GM23248 (cell line): ENCODE measurements around the gene RBM47. TPM values are rescaled to one million over a fixed set of nuclear protein-coding genes. Genes with fewer than 3 reads are reported as not detected.
"Not testable (repeated sequence)": the region's sequence is repeated elsewhere in the genome, so short reads cannot be mapped to it uniquely, and the experiment has no call there.

Experiments used
- DNase-seq: peaks from one replicate; pipeline ENCODE4 v3.0.0-alpha.2; 2015
- H2AFZ ChIP-seq: fragments of 200-600 bp; sonication (generic); 2 replicates; pipeline ENCODE4 v1.6.1; 2016; ENCODE audit warnings: antibody characterized with exemption
- H3F3A ChIP-seq: fragments of 200-600 bp; sonication (generic); 2 replicates; pipeline ENCODE4 v1.6.1; 2016; ENCODE audit warnings: mild to moderate bottlenecking, antibody characterized with exemption, mixed run types; ENCODE audit not compliant: insufficient read depth
- H3K27ac ChIP-seq: fragments of 200-600 bp; sonication (generic); 2 replicates; pipeline ENCODE4 v1.5.1; 2016; ENCODE audit warnings: mild to moderate bottlenecking
- H3K27me3 ChIP-seq: fragments of 200-600 bp; sonication (generic); replicated peaks from 2 replicates; pipeline ENCODE4 v1.6.1; 2016; ENCODE audit warnings: mild to moderate bottlenecking; ENCODE audit not compliant: insufficient read depth
- H3K36me3 ChIP-seq: fragments of 200-600 bp; sonication (generic); 2 replicates; pipeline ENCODE4 v1.6.1; 2016; ENCODE audit warnings: low read depth, mild to moderate bottlenecking
- H3K4me1 ChIP-seq: fragments of 200-600 bp; sonication (generic); 2 replicates; pipeline ENCODE4 v1.6.1; 2016; ENCODE audit warnings: mild to moderate bottlenecking; ENCODE audit not compliant: insufficient read depth
- H3K4me2 ChIP-seq: fragments of 200-600 bp; sonication (generic); one replicate; pipeline ENCODE4 v1.6.1; 2016; ENCODE audit warnings: mild to moderate bottlenecking; ENCODE audit not compliant: unreplicated experiment
- H3K4me3 ChIP-seq: fragments of 200-600 bp; sonication (generic); 2 replicates; pipeline ENCODE4 v1.5.1; 2016; ENCODE audit warnings: mild to moderate bottlenecking
- H3K79me2 ChIP-seq: fragments of 200-600 bp; sonication (generic); 2 replicates; pipeline ENCODE4 v1.6.1; 2016; ENCODE audit warnings: mild to moderate bottlenecking; ENCODE audit not compliant: insufficient read depth
- H3K9ac ChIP-seq: fragments of 200-600 bp; sonication (generic); 2 replicates; pipeline ENCODE4 v1.6.1; 2016; ENCODE audit warnings: mild to moderate bottlenecking
- H3K9me2 ChIP-seq: fragments of 200-600 bp; sonication (generic); 2 replicates; pipeline ENCODE4 v1.6.1; 2016; ENCODE audit warnings: mixed run types, mild to moderate bottlenecking, moderate library complexity; ENCODE audit not compliant: insufficient read depth
- H3K9me3 ChIP-seq: fragments of 200-600 bp; sonication (generic); one replicate; pipeline ENCODE4 v1.6.1; 2017; ENCODE audit warnings: low read depth
- H4K20me1 ChIP-seq: fragments of 200-600 bp; sonication (generic); 2 replicates; pipeline ENCODE4 v1.6.0; 2016; ENCODE audit not compliant: insufficient read depth
- EZH2 ChIP-seq: fragments of 200-600 bp; sonication (generic); IDR thresholded peaks from 2 replicates; pipeline ENCODE4 v1.6.1; 2018; ENCODE audit warnings: antibody characterized with exemption, mild to moderate bottlenecking; ENCODE audit not compliant: insufficient read depth, poor library complexity, severe bottlenecking
- EZH2phosphoT487 ChIP-seq: fragments of 200-600 bp; sonication (generic); IDR thresholded peaks from 2 replicates; pipeline ENCODE4 v1.6.1; 2018; ENCODE audit warnings: antibody characterized with exemption, moderate library complexity, mild to moderate bottlenecking, low read depth; ENCODE audit not compliant: insufficient read depth
- WGBS, 2 experiments: methylation state at CpG; one replicate each; pipeline ENCODE4 v1.1.6; 2015 to 2017; ENCODE audit warnings: low lambda C conversion rate in 2 of 2, low coverage in 1 of 2; ENCODE audit errors: missing lambda C conversion rate in 2 of 2; 5-methylcytosine and 5-hydroxymethylcytosine counted together
- in situ Hi-C: fragments of 300-500 bp; cut with MboI; formaldehyde crosslinking; loops from 2 replicates; pipeline ENCODE4 v1.15.0; 2020
- polyA plus RNA-seq: library from polyadenylated mRNA; unstranded; fragments of >200 nt; fragmentation: Nextera tagmentation; extraction: Ambion mirVana; gene quantifications from 2 replicates; pipeline ENCODE4 v1.2.1, GENCODE V29; 2016
- total RNA-seq: library from RNA; depleted of rRNA; stranded (reverse); fragments of >200 nt; shearing (Covaris generic); gene quantifications from 2 replicates; pipeline ENCODE4 v1.2.3, GENCODE V29; 2014

Gene RBM47
- total and polyA plus RNA-seq, 2 experiments from 2014 or later: 0.70 to 1.3 TPM

DNA sequence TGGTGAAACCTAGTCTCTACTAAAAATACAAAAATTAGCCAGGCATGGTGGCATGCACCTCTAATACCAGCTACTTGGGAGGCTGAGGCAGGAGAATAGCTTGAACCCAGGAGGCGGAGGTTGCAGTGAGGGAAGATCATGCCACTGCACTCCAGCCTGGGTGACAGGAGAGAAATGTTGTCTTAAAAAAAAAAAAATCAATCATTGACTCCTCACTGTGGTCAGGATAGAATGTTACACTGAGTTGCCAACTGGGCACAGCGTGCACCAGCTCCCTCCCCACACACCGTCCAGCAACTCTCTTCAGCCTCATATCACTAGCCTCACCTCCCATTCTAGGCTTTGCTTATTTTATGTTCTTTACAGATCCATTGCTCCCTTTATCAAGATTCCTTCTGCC lies 215.0 kb downstream of the RBM47 start:
- Histone ChIP-seq H3K27ac (no peak overlapping the region), H3K9me3 (no peaks in the 10 kb centered on the region), H3F3A (no peaks in the 10 kb centered on the region), H3K79me2 (no peaks in the 10 kb centered on the region), H3K36me3 (no peaks in the 10 kb centered on the region), H3K4me1 (no peaks in the 10 kb centered on the region), H2AFZ (no peak overlapping the region), H3K27me3 (no peaks in the 10 kb centered on the region; the same call in 1 of the 2 replicates), H3K4me3 (no peak overlapping the region), H4K20me1 (no peaks in the 10 kb centered on the region), H3K9ac (no peak overlapping the region), H3K9me2 (no peaks in the 10 kb centered on the region), H3K4me2 (no peak overlapping the region)
- 60 to 64% methylated on average over 3 of the region's 3 CpGs for WGBS, 2 experiments
- TF ChIP-seq EZH2 (no peak), EZH2phosphoT487 (no peak)
- in situ Hi-C loops: no loop called here
- no peak for DNase-seq

DNA sequence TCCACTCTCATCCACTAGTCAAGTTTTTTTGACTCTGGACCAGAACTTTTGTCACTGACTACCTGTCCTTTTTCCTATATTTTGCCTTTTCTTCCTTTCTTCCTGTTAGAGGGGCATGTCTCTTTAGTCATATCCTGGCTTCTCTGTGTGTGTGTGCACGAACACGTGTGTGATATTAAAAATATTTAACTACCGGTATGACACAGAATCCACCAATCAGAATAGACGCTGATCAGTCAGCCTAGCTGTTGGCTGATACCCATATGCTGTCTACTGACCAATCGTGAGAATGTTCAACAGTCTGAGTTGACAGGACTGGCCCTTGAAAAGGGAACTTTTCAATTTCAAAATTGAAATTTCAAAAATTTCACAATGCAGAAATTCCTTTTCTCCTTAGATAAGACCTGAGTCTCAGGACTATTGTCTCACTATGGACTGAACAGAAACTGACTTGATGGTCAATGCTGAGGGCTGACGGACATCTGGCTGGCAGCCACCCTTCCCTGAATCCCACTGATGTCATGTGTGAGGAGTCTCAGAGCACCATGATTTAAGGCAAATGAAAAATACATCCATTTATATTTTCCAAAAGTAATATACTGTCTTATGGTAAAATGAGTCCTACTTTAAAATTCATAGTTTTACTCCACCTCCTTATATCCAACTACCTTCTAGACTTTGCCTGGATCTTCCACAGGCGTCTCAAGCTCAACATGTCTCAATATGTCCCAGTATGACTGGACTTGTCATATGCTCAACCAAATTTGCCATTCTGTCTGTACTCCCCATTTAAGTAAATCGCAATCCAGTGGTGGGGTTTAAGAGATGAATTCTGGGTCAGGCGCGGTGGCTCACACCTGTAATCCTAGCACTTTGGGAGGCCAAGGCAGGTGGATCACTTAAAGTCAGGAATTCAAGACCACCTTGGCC lies 216.5 kb downstream of the RBM47 start:
- Histone ChIP-seq H4K20me1 (no peaks in the 10 kb centered on the region), H3K4me3 (no peak overlapping the region), H3K79me2 (no peaks in the 10 kb centered on the region), H3K9me2 (no peaks in the 10 kb centered on the region), H3K4me1 (no peaks in the 10 kb centered on the region), H2AFZ (no peak overlapping the region), H3K9ac (no peak overlapping the region), H3K27me3 (no peaks in the 10 kb centered on the region; the same call in 1 of the 2 replicates), H3K27ac (no peak overlapping the region), H3F3A (no peaks in the 10 kb centered on the region), H3K36me3 (no peaks in the 10 kb centered on the region), H3K9me3 (no peaks in the 10 kb centered on the region), H3K4me2 (no peak overlapping the region)
- DNase-seq: no peak
- in situ Hi-C loops: no loop called here
- 65 to 68% methylated on average over 10 of the region's 10 CpGs for WGBS, 2 experiments
- no peak for TF ChIP-seq EZH2phosphoT487
- no peak for TF ChIP-seq EZH2

DNA sequence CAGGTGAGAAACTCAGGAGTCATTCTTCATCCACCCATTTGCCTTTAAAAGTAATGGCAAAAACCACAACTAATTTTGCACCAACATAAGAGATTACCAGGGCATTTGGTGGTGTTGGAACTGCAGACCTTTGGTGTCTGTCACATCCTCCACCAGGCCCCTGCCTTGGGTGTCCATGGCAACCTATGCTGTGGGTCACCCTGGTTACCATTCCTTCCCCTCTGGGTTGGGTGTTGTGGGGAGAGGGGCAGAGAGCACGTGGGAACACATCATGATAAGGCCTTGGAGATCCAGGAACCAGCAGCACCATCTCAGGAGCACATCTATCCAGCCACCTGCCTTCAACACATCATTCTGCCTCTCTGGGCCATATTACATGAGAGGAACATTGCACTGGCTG lies 217.3 kb downstream of the RBM47 start:
- TF ChIP-seq EZH2phosphoT487 (no peak), EZH2 (no peak)
- in situ Hi-C loops: no loop called here
- WGBS, 2 experiments: 6 to 15% methylated on average over 1 of the region's 1 CpG

DNA sequence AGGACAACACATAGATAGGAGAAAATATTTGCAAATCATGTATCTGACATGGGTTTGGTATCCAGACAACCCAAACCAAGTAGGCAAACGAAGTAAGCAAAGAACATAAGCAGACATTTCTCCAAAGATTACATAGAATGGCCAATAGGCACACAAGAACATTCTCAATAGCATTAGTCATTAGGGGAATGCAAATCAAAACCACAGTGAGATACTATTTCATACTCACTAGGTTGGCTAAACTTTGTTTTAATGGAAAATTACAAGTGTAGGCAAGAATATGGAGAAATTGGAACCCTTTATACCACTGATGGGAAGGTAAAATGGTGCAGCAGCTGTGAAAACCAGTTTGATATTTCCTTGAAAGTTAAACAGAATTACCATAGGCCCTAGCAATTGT lies 219.8 kb downstream of the RBM47 start:
- H3K9me3 ChIP-seq: no peaks in the 10 kb centered on the region
- 7 to 11% methylated on average over 1 of the region's 1 CpG for WGBS, 2 experiments
- no peak overlapping the region for H3K4me2 ChIP-seq
- no peak overlapping the region for H3K4me3 ChIP-seq
- in situ Hi-C loops: no loop called here
- no peak overlapping the region for H3K27ac ChIP-seq
- H3K27me3 ChIP-seq: no peaks in the 10 kb centered on the region; the same call in 1 of the 2 replicates
- H3K9me2 ChIP-seq: no peaks in the 10 kb centered on the region
- DNase-seq: peak; percentile 33
- H3K4me1 ChIP-seq: no peaks in the 10 kb centered on the region
- no peaks in the 10 kb centered on the region for H3F3A ChIP-seq
- no peak overlapping the region for H3K9ac ChIP-seq
- H3K79me2 ChIP-seq: no peaks in the 10 kb centered on the region
- H2AFZ ChIP-seq: no peak overlapping the region
- H3K36me3 ChIP-seq: no peaks in the 10 kb centered on the region
- H4K20me1 ChIP-seq: no peaks in the 10 kb centered on the region
- TF ChIP-seq EZH2phosphoT487 (no peak), EZH2 (no peak)

More for the DNA sequence above, 217.3 kb downstream of the RBM47 start:
- Histone ChIP-seq H3K4me1 (no peaks in the 10 kb centered on the region), H4K20me1 (no peaks in the 10 kb centered on the region), H3K27me3 (no peaks in the 10 kb centered on the region; the same call in 1 of the 2 replicates), H3K4me3 (no peak overlapping the region), H3K9ac (no peak overlapping the region), H3K36me3 (no peaks in the 10 kb centered on the region), H3K9me3 (no peaks in the 10 kb centered on the region), H3F3A (no peaks in the 10 kb centered on the region), H2AFZ (no peak overlapping the region), H3K4me2 (no peak overlapping the region), H3K27ac (no peak overlapping the region), H3K79me2 (no peaks in the 10 kb centered on the region), H3K9me2 (no peaks in the 10 kb centered on the region)
- no peak for DNase-seq

DNA sequence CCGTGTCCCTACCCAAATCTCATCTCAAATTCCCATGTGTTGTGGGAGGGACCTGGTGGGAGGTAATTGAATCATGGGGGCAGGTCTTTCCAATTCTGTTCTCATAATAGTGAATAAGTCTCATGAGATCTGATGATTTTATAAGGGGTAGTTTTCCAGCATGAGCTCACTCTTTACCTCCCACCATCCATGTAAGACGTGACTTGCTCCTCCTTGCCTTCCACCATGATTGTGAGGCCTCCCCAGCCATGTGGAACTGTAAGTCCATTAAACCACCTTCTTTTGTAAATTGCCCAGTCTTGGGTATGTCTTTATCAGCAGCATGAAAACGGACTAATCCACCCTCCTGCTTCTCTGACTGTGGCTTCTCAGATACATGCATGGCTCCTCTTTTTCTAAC lies 222.2 kb downstream of the RBM47 start:
- H3K36me3 ChIP-seq, DNase-seq, H4K20me1 ChIP-seq, H3F3A ChIP-seq, H3K27me3 ChIP-seq, H3K4me1 ChIP-seq, H3K4me3 ChIP-seq, H2AFZ ChIP-seq, H3K9me2 ChIP-seq, H3K9me3 ChIP-seq, H3K27ac ChIP-seq, H3K4me2 ChIP-seq, H3K79me2 ChIP-seq, in situ Hi-C loops, H3K9ac ChIP-seq: not testable (repeated sequence)
- WGBS, 2 experiments: 39 to 42% methylated on average over 3 of the region's 3 CpGs
